ENCODE results near the gene RGS10. TPM values are rescaled to one million over a fixed set of nuclear protein-coding genes. Genes with fewer than 3 reads are reported as not detected.

The RGS10 gene
- total and polyA plus RNA-seq, 2 experiments from 2014 or later: 16.8 to 26.8 TPM

GRCh38 chr10:119491966-119492757 is 50.4 kb downstream of the RGS10 start:
- no peaks in the 10 kb centered on the region for H3K9me3 Mint-ChIP-seq
- no peaks in the 10 kb centered on the region for H3F3A ChIP-seq (replicated peaks; ENCODE audit: low read depth)
- no peak overlapping the region for H3K27ac Mint-ChIP-seq
- no peak overlapping the region for H3K4me3 ChIP-seq
- ATAC-seq: no peak
- no peak overlapping the region for H3K4me3 Mint-ChIP-seq
- DNase-seq (ENCODE audit: low spot score): no peak
- TF ChIP-seq ZNF114 (CRISPR knock-in tag; IDR thresholded peaks at IDR 0.05) (no peak), STAT1 (IDR thresholded peaks at IDR 0.05; ENCODE audit: unreplicated experiment) (no peak), CTCF (conservative IDR thresholded peaks at IDR 0.05; ENCODE audit: low read depth in 2 of 2) (no peak), POLR2AphosphoS5 (IDR thresholded peaks at IDR 0.05; ENCODE audit: low read depth) (no peak), EZH2 (IDR thresholded peaks at IDR 0.05; ENCODE audit: low read depth, unreplicated experiment) (no peak), ZNF462 (CRISPR knock-in tag; IDR thresholded peaks at IDR 0.05) (no peak), REST (IDR thresholded peaks at IDR 0.05; ENCODE audit: unreplicated experiment) (no peak), CREB1 (CRISPR knock-in tag; IDR thresholded peaks at IDR 0.05; ENCODE audit: low read depth) (no peak), NANOG (IDR thresholded peaks at IDR 0.05; ENCODE audit: borderline replicate concordance) (no peak), EZH2phosphoT487 (IDR thresholded peaks at IDR 0.05; ENCODE audit: unreplicated experiment) (no peak), ZNF331 (CRISPR knock-in tag; IDR thresholded peaks at IDR 0.05; ENCODE audit: low read depth) (no peak), ETS1 (IDR thresholded peaks at IDR 0.05) (no peak), JUNB (IDR thresholded peaks at IDR 0.05; ENCODE audit: unreplicated experiment) (no peak)
- H3K27ac ChIP-seq (ENCODE audit: low read depth): no peak overlapping the region
- H3K4me1 ChIP-seq (ENCODE audit: insufficient read depth): 0 out of 2 replicates have a peak, but pooled peaks cover 4% of the 10 kb centered on the region
- H3K79me2 ChIP-seq (replicated peaks; ENCODE audit: insufficient read depth): no peaks in the 10 kb centered on the region
- H3K9me2 ChIP-seq (ENCODE audit: insufficient read depth): no peaks in the 10 kb centered on the region
- H2AFZ ChIP-seq: no peak overlapping the region
- no peak overlapping the region for H3K4me2 ChIP-seq
- H3K36me3 ChIP-seq (ENCODE audit: insufficient read depth): no peaks in the 10 kb centered on the region
- H3K4me1 Mint-ChIP-seq: peaks cover 8% of the 10 kb centered on the region
- peaks cover 6% of the 10 kb centered on the region for H3K27me3 Mint-ChIP-seq (ENCODE audit: insufficient read depth, low read depth, poor library complexity)
- H4K20me1 ChIP-seq (replicated peaks; ENCODE audit: insufficient read depth): no peaks in the 10 kb centered on the region
- no peaks in the 10 kb centered on the region for H3K36me3 Mint-ChIP-seq (ENCODE audit: low read depth)
- no peaks in the 10 kb centered on the region for H3K27me3 ChIP-seq (ENCODE audit: insufficient read depth)
